Neuronal stem cell (in vitro differentiated cells): Measurements from ENCODE around the gene ARHGAP26.

ENCODE experiments used
- DNase-seq: peaks from one replicate; pipeline ENCODE4 v3.0.0-alpha.2; 2013; ENCODE audit warnings: low spot score
- H2AFZ ChIP-seq: one replicate; pipeline ENCODE4 v1.6.1; 2013; ENCODE audit warnings: mild to moderate bottlenecking, low read length, inconsistent platforms
- H2AK5ac ChIP-seq: 2 replicates; pipeline ENCODE4 v1.6.1; 2013; ENCODE audit warnings: low read depth, mild to moderate bottlenecking, inconsistent platforms, low read length, moderate library complexity, mixed read lengths
- H2BK120ac ChIP-seq: 2 replicates; pipeline ENCODE4 v1.6.1; 2013; ENCODE audit warnings: low read depth, mild to moderate bottlenecking, inconsistent platforms, low read length, moderate library complexity, mixed read lengths
- H2BK12ac ChIP-seq: one replicate; pipeline ENCODE4 v1.6.1; 2013; ENCODE audit warnings: low read length, inconsistent platforms
- H2BK15ac ChIP-seq: 2 replicates; pipeline ENCODE4 v1.6.1; 2013; ENCODE audit warnings: mild to moderate bottlenecking, low read length, inconsistent platforms, mixed read lengths
- H2BK5ac ChIP-seq: one replicate; pipeline ENCODE4 v1.6.1; 2013; ENCODE audit warnings: inconsistent platforms, mild to moderate bottlenecking, low read length, moderate library complexity
- H3K14ac ChIP-seq: one replicate; pipeline ENCODE4 v1.6.1; 2013; ENCODE audit warnings: low read length, inconsistent platforms
- H3K18ac ChIP-seq: 2 replicates; pipeline ENCODE4 v1.6.1; 2013; ENCODE audit warnings: low read length, inconsistent platforms
- H3K23ac ChIP-seq: 2 replicates; pipeline ENCODE4 v1.6.1; 2013; ENCODE audit warnings: low read depth, mild to moderate bottlenecking, mixed read lengths, low read length, inconsistent platforms; ENCODE audit not compliant: poor library complexity
- H3K27ac ChIP-seq: replicated peaks from 3 replicates; pipeline ENCODE4 v1.5.1; 2013; ENCODE audit warnings: low read length, inconsistent platforms
- H3K27me3 ChIP-seq, 3 experiments: 2 replicates each; pipeline ENCODE4 v1.6.1; 2013; ENCODE audit warnings: low read length in 3 of 3, mild to moderate bottlenecking in 2 of 3, inconsistent platforms in 1 of 3, low read depth in 1 of 3, mixed read lengths in 1 of 3, moderate library complexity in 1 of 3; ENCODE audit not compliant: control insufficient read depth in 3 of 3, insufficient read depth in 3 of 3
- H3K36me3 ChIP-seq, 2 donors: replicated peaks in 1 of 2; 2 replicates each; pipeline ENCODE4 v1.6.1; 2013; ENCODE audit warnings: low read length in 2 of 2; ENCODE audit not compliant: control insufficient read depth in 2 of 2, insufficient read depth in 2 of 2
- H3K4ac ChIP-seq: 2 replicates; pipeline ENCODE4 v1.6.1; 2013; ENCODE audit warnings: inconsistent platforms, mild to moderate bottlenecking, low read length, moderate library complexity
- H3K4me1 ChIP-seq, 2 donors: 1 replicate in 1 of 2; 2 replicates in 1 of 2; pipeline ENCODE4 v1.6.1; 2013; ENCODE audit warnings: low read length in 2 of 2, low read depth in 1 of 2; ENCODE audit not compliant: control insufficient read depth in 2 of 2, insufficient read depth in 1 of 2
- H3K4me2 ChIP-seq: one replicate; pipeline ENCODE4 v1.6.1; 2013; ENCODE audit warnings: mild to moderate bottlenecking, low read length, inconsistent platforms; ENCODE audit not compliant: insufficient read depth, poor library complexity, severe bottlenecking
- H3K4me3 ChIP-seq, 2 donors: 2 replicates each; pipeline ENCODE4 v1.5.1; 2013; ENCODE audit warnings: low read length in 2 of 2, mild to moderate bottlenecking in 2 of 2, inconsistent platforms in 1 of 2, moderate library complexity in 1 of 2
- H3K79me1 ChIP-seq: one replicate; pipeline ENCODE4 v1.6.1; 2013; ENCODE audit warnings: low read depth, mild to moderate bottlenecking, inconsistent platforms, low read length, moderate library complexity
- H3K9ac ChIP-seq: one replicate; pipeline ENCODE4 v1.6.1; 2013; ENCODE audit warnings: mild to moderate bottlenecking, low read depth, low read length, inconsistent platforms; ENCODE audit not compliant: poor library complexity
- H3K9me3 ChIP-seq, 2 donors: replicated peaks in 1 of 2; 2 replicates each; pipeline versions ENCODE3 to v1.6.1; 2013; ENCODE audit warnings: low read length in 2 of 2, mild to moderate bottlenecking in 2 of 2, inconsistent platforms in 1 of 2, low read depth in 1 of 2, mixed read lengths in 1 of 2, moderate library complexity in 1 of 2; ENCODE audit not compliant: control insufficient read depth in 2 of 2, insufficient read depth in 1 of 2
- H4K8ac ChIP-seq: one replicate; pipeline ENCODE4 v1.6.1; 2013; ENCODE audit warnings: low read depth, mild to moderate bottlenecking, inconsistent platforms, low read length, moderate library complexity
- H4K91ac ChIP-seq: one replicate; pipeline ENCODE4 v1.6.1; 2013; ENCODE audit warnings: low read length, low read depth, mild to moderate bottlenecking, inconsistent platforms; ENCODE audit not compliant: poor library complexity
- WGBS, 2 donors: extraction: QIAGEN DNeasy Blood & Tissue Kit; methylation state at CpG; one replicate each; pipeline ENCODE4 v1.1.7; 2013; ENCODE audit warnings: missing lambda C conversion rate in 2 of 2, mixed read lengths in 1 of 2; ENCODE audit not compliant: insufficient read length in 2 of 2, insufficient replicate concordance in 1 of 2; ENCODE audit errors: extremely low coverage in 2 of 2; 5-methylcytosine and 5-hydroxymethylcytosine counted together

The ARHGAP26 gene

GRCh38 chr5:143159031-143159430 lies 388.9 kb downstream of the ARHGAP26 start:
- Histone ChIP-seq H2BK120ac (no peak overlapping the region), H3K4ac (no peak overlapping the region), H2BK5ac (no peak overlapping the region), H3K27me3 (no peaks in the 10 kb centered on the region), H3K14ac (no peak overlapping the region), H2BK12ac (no peak overlapping the region), H3K18ac (no peak overlapping the region), H3K9ac (no peak overlapping the region), H2AK5ac (peak overlapping the region; percentile 29), H2BK15ac (no peak overlapping the region), H3K4me1 (peaks cover 0 to 8% of the 10 kb centered on the region in 2 donors), H4K8ac (no peak overlapping the region), H3K79me1 (no peaks in the 10 kb centered on the region), H4K91ac (no peak overlapping the region), H3K9me3 (no peaks in the 10 kb centered on the region), H3K23ac (no peak overlapping the region), H3K27ac (no peak overlapping the region), H3K4me2 (no peak overlapping the region), H2AFZ (no peak overlapping the region), H3K36me3 (no peaks in the 10 kb centered on the region), H3K4me3 (no peak overlapping the region)
- DNase-seq = no peak
- no CpG with 5 or more reads among the region's 3 CpGs for WGBS, 2 donors

GRCh38 chr5:143161885-143162540 lies 391.8 kb downstream of the ARHGAP26 start:
- no peak overlapping the region for H3K14ac ChIP-seq

GRCh38 chr5:143162810-143163209 lies 392.6 kb downstream of the ARHGAP26 start:
- H3K14ac ChIP-seq = no peak overlapping the region
- H4K91ac ChIP-seq = no peak overlapping the region
- H3K23ac ChIP-seq = no peak overlapping the region
- H4K8ac ChIP-seq = no peak overlapping the region
- no peaks in the 10 kb centered on the region for H3K27me3 ChIP-seq
- WGBS, 2 donors = no CpG with 5 or more reads among the region's 3 CpGs
- H2BK5ac ChIP-seq = no peak overlapping the region
- H3K4me1 ChIP-seq = peaks cover 0 to 9% of the 10 kb centered on the region in 2 donors
- H3K18ac ChIP-seq = no peak overlapping the region
- no peak overlapping the region for H3K9ac ChIP-seq
- no peaks in the 10 kb centered on the region for H3K36me3 ChIP-seq
- no peak overlapping the region for H3K27ac ChIP-seq
- no peak overlapping the region for H3K4ac ChIP-seq
- H3K79me1 ChIP-seq = no peaks in the 10 kb centered on the region
- H2AK5ac ChIP-seq = no peak overlapping the region
- DNase-seq = no peak
- no peak overlapping the region for H2AFZ ChIP-seq
- no peak overlapping the region for H2BK120ac ChIP-seq
- no peak overlapping the region for H3K4me3 ChIP-seq
- no peak overlapping the region for H2BK12ac ChIP-seq
- no peaks in the 10 kb centered on the region for H3K9me3 ChIP-seq
- no peak overlapping the region for H2BK15ac ChIP-seq
- H3K4me2 ChIP-seq = no peak overlapping the region

More at GRCh38 chr5:143161885-143162540, 391.8 kb downstream of the ARHGAP26 start:
- Histone ChIP-seq H3K27me3 (no peaks in the 10 kb centered on the region), H2BK5ac (no peak overlapping the region), H3K9ac (no peak overlapping the region), H2AFZ (no peak overlapping the region), H3K18ac (no peak overlapping the region), H3K23ac (no peak overlapping the region), H4K8ac (no peak overlapping the region), H2BK120ac (no peak overlapping the region), H3K4me1 (peaks cover 0 to 9% of the 10 kb centered on the region in 2 donors), H3K9me3 (no peaks in the 10 kb centered on the region), H3K36me3 (no peaks in the 10 kb centered on the region), H3K4ac (no peak overlapping the region), H3K4me3 (no peak overlapping the region), H2AK5ac (no peak overlapping the region), H2BK15ac (no peak overlapping the region), H3K79me1 (no peaks in the 10 kb centered on the region), H3K4me2 (no peak overlapping the region), H4K91ac (no peak overlapping the region), H3K27ac (no peak overlapping the region), H2BK12ac (no peak overlapping the region)
- no CpG with 5 or more reads among the region's 5 CpGs for WGBS, 2 donors
- DNase-seq = no peak

- no peak overlapping the region for H4K91ac ChIP-seq
- H3K4me2 ChIP-seq = no peak overlapping the region
- H3K18ac ChIP-seq = no peak overlapping the region
- no peaks in the 10 kb centered on the region for H3K9me3 ChIP-seq
- H3K4me3 ChIP-seq = no peak overlapping the region
- no peak overlapping the region for H2BK5ac ChIP-seq
- no peak overlapping the region for H4K8ac ChIP-seq
- WGBS, 2 donors = no CpG with 5 or more reads among the region's 4 CpGs
- H2BK120ac ChIP-seq = no peak overlapping the region
- no peak overlapping the region for H3K4ac ChIP-seq
- H2AK5ac ChIP-seq = no peak overlapping the region
- no peak overlapping the region for H3K23ac ChIP-seq
- no peak overlapping the region for H3K9ac ChIP-seq
- H3K4me1 ChIP-seq = peaks cover 0 to 7% of the 10 kb centered on the region in 2 donors
- H3K27me3 ChIP-seq = no peaks in the 10 kb centered on the region
- H3K14ac ChIP-seq = no peak overlapping the region
- no peak overlapping the region for H2BK12ac ChIP-seq
- H3K79me1 ChIP-seq = no peaks in the 10 kb centered on the region
- no peaks in the 10 kb centered on the region for H3K36me3 ChIP-seq
- DNase-seq = no peak
- no peak overlapping the region for H2AFZ ChIP-seq
- H2BK15ac ChIP-seq = no peak overlapping the region
- no peak overlapping the region for H3K27ac ChIP-seq
Measured at GRCh38 chr5:143164557-143164956, 394.4 kb downstream of the ARHGAP26 start.
